H1 (cell line): ENCODE data around the gene RABGGTA. TPM values are rescaled to one million over a fixed set of nuclear protein-coding genes. Genes with fewer than 3 reads are reported as not detected.

ENCODE experiments used
- CTCF ChIA-PET: fragments of 300-600 bp; sonication (Branson Sonifier 250); formaldehyde crosslinking; loops from one replicate; lab custom pipeline; 2021; ENCODE audit not compliant: partially characterized antibody; lab: Charles Lee
- POLR2A ChIA-PET: fragments of 300-600 bp; sonication (Branson Sonifier 250); formaldehyde crosslinking; loops from one replicate; lab custom pipeline; 2021; ENCODE audit warnings: inconsistent platforms; ENCODE audit not compliant: partially characterized antibody; lab: Charles Lee
- DNase-seq, 2 experiments: peaks; one replicate each; pipeline versions ENCODE4 v3.0.0 to v3.0.0-alpha.2; 2010 to 2022; ENCODE audit warnings: low spot score in 2 of 2, low read depth in 1 of 2, mixed read lengths in 1 of 2
- FAIRE-seq: peaks from 2 replicates; lab custom pipeline; 2011; peaks lifted over from hg19 to GRCh38; lab: Jason Lieb, UNC
- H2AFZ ChIP-seq: 2 replicates; pipeline ENCODE4 v1.8.1; 2012; ENCODE audit warnings: low read length, inconsistent platforms
- H2AK5ac ChIP-seq: 2 replicates; pipeline ENCODE4 v1.6.1; 2013; ENCODE audit warnings: low read depth, low read length
- H2BK120ac ChIP-seq: replicated peaks from 2 replicates; pipeline ENCODE3; 2013; ENCODE audit warnings: low read depth, low read length, inconsistent platforms
- H2BK12ac ChIP-seq: 2 replicates; pipeline ENCODE4 v1.6.1; 2013; ENCODE audit warnings: low read depth, low read length
- H2BK15ac ChIP-seq: 2 replicates; pipeline ENCODE4 v1.6.1; 2013; ENCODE audit warnings: low read length
- H2BK20ac ChIP-seq: 2 replicates; pipeline ENCODE4 v1.6.1; 2013; ENCODE audit warnings: low read length
- H2BK5ac ChIP-seq: 2 replicates; pipeline ENCODE4 v1.6.1; 2013; ENCODE audit warnings: low read depth, low read length
- H3K14ac ChIP-seq: 2 replicates; pipeline ENCODE4 v1.6.1; 2013; ENCODE audit warnings: inconsistent platforms; ENCODE audit not compliant: insufficient read length
- H3K18ac ChIP-seq: 2 replicates; pipeline ENCODE4 v1.6.1; 2013; ENCODE audit warnings: low read length; ENCODE audit errors: extremely low read depth
- H3K23ac ChIP-seq: 2 replicates; pipeline ENCODE4 v1.6.1; 2013; ENCODE audit warnings: inconsistent platforms; ENCODE audit not compliant: insufficient read length
- H3K23me2 ChIP-seq: 2 replicates; pipeline ENCODE4 v1.6.1; 2013; ENCODE audit warnings: low read depth, low read length
- H3K27ac ChIP-seq: 2 replicates; pipeline ENCODE4 v1.6.1; 2011; ENCODE audit warnings: low read depth, low read length, inconsistent platforms
- H3K27me3 ChIP-seq, 4 experiments: replicated peaks in 1 of 4; 1 replicate in 1 of 4; 2 replicates in 3 of 4; pipeline versions ENCODE4 v1.6.1 to v1.8.1; 2011 to 2013; ENCODE audit warnings: low read length in 3 of 4, mild to moderate bottlenecking in 3 of 4, inconsistent platforms in 2 of 4, mixed read lengths in 2 of 4, moderate library complexity in 1 of 4; ENCODE audit not compliant: control insufficient read depth in 3 of 4, insufficient read depth in 3 of 4; ENCODE audit errors: extremely low read depth in 1 of 4
- H3K36me3 ChIP-seq, 4 experiments: 2 replicates each; pipeline versions ENCODE4 v1.6.1 to v1.8.1; 2011 to 2013; ENCODE audit warnings: mild to moderate bottlenecking in 4 of 4, low read length in 3 of 4, moderate library complexity in 2 of 4, control low read depth in 1 of 4, inconsistent platforms in 1 of 4; ENCODE audit not compliant: insufficient read depth in 4 of 4, control insufficient read depth in 2 of 4
- H3K4ac ChIP-seq: replicated peaks from 2 replicates; pipeline ENCODE3; 2013; ENCODE audit warnings: low read length, low read depth, mixed read lengths, inconsistent platforms; ENCODE audit not compliant: insufficient read length
- H3K4me1 ChIP-seq, 4 experiments: replicated peaks in 1 of 4; 1 replicate in 1 of 4; 2 replicates in 3 of 4; pipeline versions ENCODE4 v1.6.1 to v1.8.1; 2011 to 2013; ENCODE audit warnings: low read length in 3 of 4, inconsistent platforms in 2 of 4, mixed read lengths in 1 of 4; ENCODE audit not compliant: insufficient read depth in 4 of 4, control insufficient read depth in 3 of 4
- H3K4me2 ChIP-seq, 2 experiments: 2 replicates each; pipeline versions ENCODE4 v1.6.1 to v1.8.1; 2011 to 2013; ENCODE audit warnings: low read depth in 2 of 2, low read length in 2 of 2, control low read depth in 1 of 2, inconsistent platforms in 1 of 2, mild to moderate bottlenecking in 1 of 2; ENCODE audit not compliant: insufficient read depth in 1 of 2
- H3K4me3 ChIP-seq, 4 experiments: fragments of 200-600, 300-600 bp in 1 of 4; sonication (generic), shearing (Covaris generic), sonication (Bioruptor Twin) in 1 of 4; 2 replicates each; pipeline versions ENCODE4 v1.5.1 to v1.8.1; 2011 to 2016; ENCODE audit warnings: low read length in 4 of 4, low read depth in 3 of 4, control low read depth in 2 of 4, inconsistent platforms in 2 of 4, mild to moderate bottlenecking in 2 of 4, mixed read lengths in 1 of 4, moderate library complexity in 1 of 4; ENCODE audit not compliant: insufficient read depth in 2 of 4; ENCODE audit errors: extremely low read depth in 1 of 4
- H3K56ac ChIP-seq: replicated peaks from 2 replicates; pipeline ENCODE3; 2013; ENCODE audit warnings: low read depth, mild to moderate bottlenecking, mixed read lengths, low read length, inconsistent platforms; ENCODE audit not compliant: insufficient read length
- H3K79me1 ChIP-seq: 2 replicates; pipeline ENCODE4 v1.6.1; 2013; ENCODE audit warnings: low read depth, low read length, control low read depth
- H3K79me2 ChIP-seq, 2 experiments: 2 replicates each; pipeline versions ENCODE4 v1.6.1 to v1.8.1; 2012 to 2013; ENCODE audit warnings: low read length in 2 of 2, mild to moderate bottlenecking in 2 of 2, inconsistent platforms in 1 of 2; ENCODE audit not compliant: insufficient read depth in 2 of 2, control insufficient read depth in 1 of 2
- H3K9ac ChIP-seq, 4 experiments: replicated peaks in 1 of 4; 1 replicate in 1 of 4; 2 replicates in 3 of 4; pipeline versions ENCODE4 v1.6.1 to v1.8.1; 2011 to 2013; ENCODE audit warnings: low read depth in 3 of 4, low read length in 3 of 4, control low read depth in 2 of 4, mild to moderate bottlenecking in 2 of 4, moderate library complexity in 2 of 4, inconsistent platforms in 1 of 4; ENCODE audit errors: extremely low read depth in 1 of 4
- H3K9me3 ChIP-seq, 2 experiments: 2 replicates each; pipeline versions ENCODE4 v1.6.1 to v1.8.1; 2012 to 2013; ENCODE audit warnings: mild to moderate bottlenecking in 2 of 2, moderate library complexity in 2 of 2, control low read depth in 1 of 2, inconsistent platforms in 1 of 2, low read depth in 1 of 2, low read length in 1 of 2, mixed read lengths in 1 of 2; ENCODE audit not compliant: insufficient read depth in 2 of 2
- H4K20me1 ChIP-seq, 2 experiments: replicated peaks in 1 of 2; 2 replicates each; pipeline versions ENCODE3 to v1.8.1; 2011 to 2013; ENCODE audit warnings: inconsistent platforms in 2 of 2, low read length in 2 of 2, mild to moderate bottlenecking in 1 of 2; ENCODE audit not compliant: insufficient read depth in 2 of 2, control insufficient read depth in 1 of 2
- H4K5ac ChIP-seq: 2 replicates; pipeline ENCODE4 v1.6.1; 2013; ENCODE audit warnings: low read length, low read depth, mixed read lengths, inconsistent platforms; ENCODE audit not compliant: insufficient read length
- H4K8ac ChIP-seq: 2 replicates; pipeline ENCODE4 v1.8.0; 2013; ENCODE audit warnings: mild to moderate bottlenecking, moderate library complexity, low read length, inconsistent platforms; ENCODE audit not compliant: insufficient read depth; ENCODE audit errors: extremely low read depth
- H4K91ac ChIP-seq: replicated peaks from 2 replicates; pipeline ENCODE3; 2013; ENCODE audit warnings: low read length, mixed read lengths, inconsistent platforms; ENCODE audit not compliant: insufficient read length
- BACH1 ChIP-seq: IDR thresholded peaks from 2 replicates; pipeline ENCODE4 v1.6.1; 2012; ENCODE audit warnings: low read length, improper control_type of control experiment
- HDAC2 ChIP-seq, 2 experiments: fragments of 300-600 bp in 1 of 2; sonication (generic) in 1 of 2; IDR thresholded peaks; 2 replicates each; pipeline ENCODE4 v1.6.1; 2011 to 2012; ENCODE audit warnings: low read depth in 2 of 2, low read length in 2 of 2, mild to moderate bottlenecking in 2 of 2, moderate library complexity in 2 of 2, borderline replicate concordance in 1 of 2, inconsistent platforms in 1 of 2
- NRF1 ChIP-seq: IDR thresholded peaks from 2 replicates; pipeline ENCODE4 v1.6.1; 2011; ENCODE audit warnings: mild to moderate bottlenecking, low read depth, low read length, improper control_type of control experiment
- WGBS, 2 experiments: shearing (Covaris generic) in 1 of 2; methylation state at CpG; one replicate each; pipeline versions ENCODE4 v1.1.6 to v1.1.7; 2013 to 2015; ENCODE audit warnings: low lambda C conversion rate in 2 of 2, mixed read lengths in 2 of 2, inconsistent platforms in 1 of 2, low coverage in 1 of 2, missing lambda C conversion rate in 1 of 2; ENCODE audit not compliant: insufficient replicate concordance in 2 of 2, insufficient coverage in 1 of 2, insufficient read length in 1 of 2; ENCODE audit errors: extremely low coverage in 1 of 2, missing lambda C conversion rate in 1 of 2; 5-methylcytosine and 5-hydroxymethylcytosine counted together
- polyA plus RNA-seq, 7 experiments: library from polyadenylated mRNA; depleted of rRNA in 3 of 7; stranded (reverse) in 5 of 7; unstranded in 2 of 7; fragments of >200 nt in 5 of 7; fragments of 200-250 nt in 2 of 7; gene quantifications; 1 replicate in 5 of 7; 2 replicates in 1 of 7; 4 replicates in 1 of 7; pipeline versions ENCODE4 v1.2.1 to v1.2.3, GENCODE V29; 2011 to 2013; ENCODE audit warnings: missing spikeins in 2 of 7, mixed read lengths in 2 of 7
- total RNA-seq: library from RNA; stranded (reverse); fragmentation: NEBNext Ultra II Directional; extraction: Animal tissue kit (Norgen Biotek cat#: 25700); gene quantifications from 2 replicates; pipeline ENCODE4 v1.2.1, GENCODE V29; 2021

The RABGGTA gene
- total and polyA plus RNA-seq, 2 of the 8 experiments (the other 6 are each of a cell fraction or from before 2014, with no cell fraction given) = 16.0 to 49.8 TPM

DNA sequence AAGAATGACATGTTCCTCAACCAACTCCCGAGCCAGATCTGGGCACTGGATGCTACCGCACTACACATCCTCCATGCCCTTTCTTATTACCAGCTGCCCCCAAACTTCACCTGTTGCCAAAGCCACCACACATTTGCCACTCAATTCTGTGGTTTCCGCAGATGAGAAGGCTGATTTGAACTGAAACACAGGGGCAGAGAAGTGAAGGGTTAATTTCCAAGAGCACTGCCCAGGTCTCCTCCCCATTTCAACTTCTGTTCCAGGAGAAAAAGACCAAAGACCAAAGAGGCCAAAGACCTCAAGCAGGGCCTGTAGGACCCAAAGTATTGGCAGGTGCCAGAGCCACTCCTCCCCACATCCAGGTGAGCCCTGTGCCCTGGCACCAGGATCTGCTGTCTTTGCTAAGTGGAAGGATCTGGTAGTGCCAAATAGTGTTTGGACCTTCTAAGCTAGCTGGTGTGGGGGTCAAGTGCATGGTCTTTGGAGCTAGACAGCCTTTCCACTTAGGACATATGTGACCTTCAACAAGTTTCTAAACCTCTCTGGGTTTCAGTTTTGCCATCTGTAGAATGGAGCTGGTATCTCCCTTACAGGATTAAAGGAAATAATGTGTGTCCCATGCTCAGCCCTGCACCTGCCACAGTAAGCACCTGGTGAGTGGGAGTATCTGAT is 20.2 kb upstream of the RABGGTA start:
- Histone ChIP-seq H2BK15ac (no peak overlapping the region), H3K36me3 (peaks cover 2 to 12% (median 7%) of the 10 kb centered on the region in 4 experiments; a peak in 4 of 8 replicates), H2BK120ac (no peak overlapping the region), H3K27ac (no peak overlapping the region), H3K79me2 (no peaks in the 10 kb centered on the region), H3K23ac (no peak overlapping the region), H3K23me2 (no peaks in the 10 kb centered on the region), H2AK5ac (no peak overlapping the region), H3K4ac (no peak overlapping the region), H2BK5ac (no peak overlapping the region), H4K8ac (no peak overlapping the region; the same call in 1 of the 2 replicates), H3K9me3 (no peaks in the 10 kb centered on the region), H3K79me1 (no peaks in the 10 kb centered on the region), H3K4me2 (no peak overlapping the region), H4K20me1 (peaks cover 2 to 4% of the 10 kb centered on the region in 2 experiments), H2BK12ac (no peak overlapping the region), H3K9ac (no peak overlapping the region), H3K14ac (no peak overlapping the region), H3K27me3 (no peaks in the 10 kb centered on the region), H2BK20ac (no peak overlapping the region), H2AFZ (no peak overlapping the region), H4K91ac (no peak overlapping the region), H3K4me3 (no peak overlapping the region), H3K4me1 (no peaks in the 10 kb centered on the region), H3K56ac (no peak overlapping the region), H4K5ac (no peak overlapping the region), H3K18ac (no peak overlapping the region)
- TF ChIP-seq HDAC2 (IDR thresholded peaks at IDR 0.05; ENCODE audit: borderline replicate concordance in 1 of 2, low read depth in 2 of 2, low read length in 2 of 2) (no peak), NRF1 (no peak), BACH1 (no peak)
- FAIRE-seq (no peak), DNase-seq (no peak)
- ChIA-PET CTCF (interaction anchor here (0.8 to 5.5 kb wide), 7 partner anchors 10 to 86 kb away, joined by 3 to 51 read pairs (median 35); partner anchors contain the start of genes CIDEB, RABGGTA, TINF2 and TSSK4), POLR2A (interaction anchor here (1.0 to 2.1 kb wide), 10 partner anchors 8 to 49 kb away, joined by 3 to 13 read pairs (median 4); partner anchors contain the start of genes DHRS1, NOP9, RABGGTA and TINF2)
- WGBS, 2 experiments = 78% methylated on average over 3 of the region's 3 CpGs; no CpG with 5 or more reads in 1 of the 2 experiments
